K562 (cell line): Measurements from ENCODE around the gene SLC43A2. TPM values are rescaled to one million over a fixed set of nuclear protein-coding genes. Genes with fewer than 3 reads are reported as not detected.

Experiments used
- CREB3L1 ChIP-seq: fragments of 450-650 bp; IDR thresholded peaks from 2 replicates; pipeline ENCODE4 v1.6.1; 2014; ENCODE audit warnings: low read depth, mild to moderate bottlenecking, moderate library complexity, borderline replicate concordance
- ELF4 ChIP-seq: fragments of 450-650 bp; formaldehyde crosslinking; IDR thresholded peaks from 2 replicates; pipeline ENCODE4 v1.4.0; 2022; ENCODE audit warnings: missing genetic modification characterization
- FOXK2 ChIP-seq, 2 experiments: fragments of 450-650 bp; IDR thresholded peaks in 1 of 2; conservative IDR thresholded peaks in 1 of 2; 2 replicates each; pipeline ENCODE4 v1.6.1; 2016; ENCODE audit warnings: low read depth in 2 of 2, mild to moderate bottlenecking in 1 of 2
- HMBOX1 ChIP-seq: sonication (generic); IDR thresholded peaks from 2 replicates; pipeline ENCODE4 v1.6.1; 2016
- HNRNPL ChIP-seq: fragments of 200-400 bp; formaldehyde crosslinking; IDR thresholded peaks from 2 replicates; pipeline ENCODE4 v1.6.1; 2017; ENCODE audit warnings: low read depth, mild to moderate bottlenecking, low read length
- MAFK ChIP-seq: IDR thresholded peaks from 2 replicates; pipeline ENCODE4 v1.6.1; 2011; ENCODE audit warnings: low read length, improper control_type of control experiment
- MAX ChIP-seq: sonication (generic); formaldehyde crosslinking; IDR thresholded peaks from 2 replicates; pipeline ENCODE4 v1.9.0; 2022; ENCODE audit warnings: mild to moderate bottlenecking, missing genetic modification reagents
- NFIC ChIP-seq: fragments of 450-650 bp; IDR thresholded peaks from 2 replicates; pipeline ENCODE4 v1.6.1; 2017; ENCODE audit warnings: mild to moderate bottlenecking, inconsistent platforms
- PHF20 ChIP-seq: fragments of 450-650 bp; IDR thresholded peaks from 2 replicates; pipeline ENCODE4 v1.6.1; 2018; ENCODE audit not compliant: partially characterized antibody
- PPARD ChIP-seq: fragments of 250-450 bp; sonication (Bioruptor Pico); IDR thresholded peaks from 2 replicates; pipeline ENCODE4 v1.8.0; 2022; ENCODE audit warnings: inconsistent platforms, mild to moderate bottlenecking, moderate library complexity
- RAD21 ChIP-seq, 2 experiments: fragments of 250-450 bp in 1 of 2; fragments of 450-650 bp in 1 of 2; sonication (Bioruptor Pico) in 1 of 2; formaldehyde crosslinking in 1 of 2; IDR thresholded peaks in 1 of 2; conservative IDR thresholded peaks in 1 of 2; 2 replicates each; pipeline versions ENCODE4 v1.4.0 to v1.8.0; 2020 to 2022; ENCODE audit warnings: mild to moderate bottlenecking in 2 of 2, moderate library complexity in 1 of 2
- SIN3A ChIP-seq, 2 experiments: fragments of 150-350 bp in 1 of 2; IDR thresholded peaks; 2 replicates each; pipeline ENCODE4 v1.6.1; 2011 to 2016; ENCODE audit warnings: borderline replicate concordance in 2 of 2, low read depth in 2 of 2, low read length in 2 of 2, mild to moderate bottlenecking in 2 of 2, moderate library complexity in 2 of 2; ENCODE audit not compliant: control insufficient read depth in 1 of 2
- SMARCA4 ChIP-seq: fragments of 450-650 bp; IDR thresholded peaks from 2 replicates; pipeline ENCODE4 v1.6.1; 2016
- TAL1 ChIP-seq: fragments of 450-650 bp; IDR thresholded peaks from 2 replicates; pipeline ENCODE4 v1.6.1; 2016; ENCODE audit warnings: mild to moderate bottlenecking
- TFAP4 ChIP-seq: sonication (generic); formaldehyde crosslinking; IDR thresholded peaks from 2 replicates; pipeline ENCODE4 v1.8.0; 2022; ENCODE audit warnings: missing genetic modification reagents, mild to moderate bottlenecking, moderate library complexity, borderline replicate concordance
- USF1 ChIP-seq: sonication (generic); formaldehyde crosslinking; IDR thresholded peaks from 2 replicates; pipeline ENCODE4 v1.9.0; 2022; ENCODE audit warnings: mild to moderate bottlenecking, missing genetic modification reagents
- ZNF212 ChIP-seq: fragments of 450-650 bp; formaldehyde crosslinking; IDR thresholded peaks from 2 replicates; pipeline ENCODE4 v1.4.0; 2020; ENCODE audit warnings: mild to moderate bottlenecking
- ZNF224 ChIP-seq: sonication (generic); formaldehyde crosslinking; IDR thresholded peaks from 2 replicates; pipeline ENCODE4 v1.8.0; 2022; ENCODE audit warnings: mild to moderate bottlenecking, missing genetic modification reagents
- ZNF316 ChIP-seq: fragments of 450-650 bp; IDR thresholded peaks from 2 replicates; pipeline ENCODE4 v1.6.1; 2016
- ZNF561 ChIP-seq: fragments of 450-650 bp; formaldehyde crosslinking; conservative IDR thresholded peaks from 2 replicates; pipeline ENCODE4 v1.4.0; 2020; ENCODE audit warnings: mild to moderate bottlenecking, moderate library complexity
- polyA plus RNA-seq, 8 experiments: library from polyadenylated mRNA; depleted of rRNA in 4 of 8; stranded (reverse) in 5 of 8; unstranded in 3 of 8; fragments of >200 nt; fragmentation: Nextera tagmentation in 2 of 8; fragmentation: Illumina TruSeq in 1 of 8; extraction: Ambion mirVana in 2 of 8; extraction: Trizol in 1 of 8; gene quantifications; 2 replicates each; pipeline versions ENCODE4 v1.2.1 to v1.2.3, GENCODE V29; 2011 to 2014; ENCODE audit warnings: inconsistent platforms in 1 of 8, missing spikeins in 1 of 8
- total RNA-seq, 7 experiments: library from RNA; depleted of rRNA in 6 of 7; stranded (reverse); fragments of >200 nt in 6 of 7; fragmentation: Illumina TruSeq in 2 of 7; extraction: Trizol in 2 of 7; gene quantifications; 2 replicates each; pipeline versions ENCODE4 v1.2.1 to v1.2.3, GENCODE V29; 2011 to 2021; ENCODE audit warnings: low replicate concordance in 1 of 7

SLC43A2 gene
- total and polyA plus RNA-seq, 9 of the 15 experiments (the other 6 are each of a cell fraction or from before 2014, with no cell fraction given), result 0.03 to 10.2 (median 3.6) TPM

- TF ChIP-seq ZNF561 (CRISPR knock-in tag) (no peak), CREB3L1 (peak; percentile 37; the same call in 1 of the 2 replicates), MAX (CRISPR knock-in tag) (peak; percentile 38; the same call in 1 of the 2 replicates), PPARD (CRISPR knock-in tag) (no peak), HNRNPL (no peak), MAFK (0 out of 2 replicates have a peak, but pooled peaks have one; percentile 36), TFAP4 (CRISPR knock-in tag) (peak; percentile 11; the same call in 1 of the 2 replicates), ZNF316 (peak; percentile 76), USF1 (CRISPR knock-in tag) (no peak), ZNF224 (CRISPR knock-in tag) (no peak), RAD21 (CRISPR knock-in tag; conservative IDR thresholded peaks at IDR 0.05 in 1 of 2, IDR thresholded peaks at IDR 0.05 in 1 of 2) (0 out of 4 replicates have a peak, but pooled peaks of 1 of the 2 experiments have one; percentile 9), ELF4 (CRISPR knock-in tag) (no peak), FOXK2 (conservative IDR thresholded peaks at IDR 0.05 in 1 of 2, IDR thresholded peaks at IDR 0.05 in 1 of 2; ENCODE audit: low read depth in 2 of 2) (no peak), PHF20 (no peak), HMBOX1 (peak; percentile 100), NFIC (0 out of 2 replicates have a peak, but pooled peaks have one; percentile 16), SIN3A (IDR thresholded peaks at IDR 0.05; ENCODE audit: borderline replicate concordance in 2 of 2, control insufficient read depth in 1 of 2, low read depth in 2 of 2, low read length in 2 of 2) (0 out of 4 replicates have a peak, but pooled peaks of 1 of the 2 experiments have one; percentile 30), TAL1 (no peak), ZNF212 (CRISPR knock-in tag) (no peak), SMARCA4 (no peak)
Measured at GRCh38 chr17:1617620-1618174, 10.9 kb downstream of the SLC43A2 start (continued).
